Loucy (cell line): ENCODE results near the gene OSBPL8.

Source experiments
- EZH2phosphoT487 ChIP-seq: fragments of 200-600 bp; IDR thresholded peaks from 2 replicates; pipeline ENCODE4 v1.6.1; 2018; ENCODE audit warnings: antibody characterized with exemption, mild to moderate bottlenecking, moderate library complexity, borderline replicate concordance
- TF ChIP-seq, protein P1 (sequence below): fragments of 200-600 bp; sonication (generic); conservative IDR thresholded peaks from 2 replicates; pipeline ENCODE4 v1.5.1; 2014; ENCODE audit warnings: mild to moderate bottlenecking, antibody characterized with exemption, low read length

DNA sequence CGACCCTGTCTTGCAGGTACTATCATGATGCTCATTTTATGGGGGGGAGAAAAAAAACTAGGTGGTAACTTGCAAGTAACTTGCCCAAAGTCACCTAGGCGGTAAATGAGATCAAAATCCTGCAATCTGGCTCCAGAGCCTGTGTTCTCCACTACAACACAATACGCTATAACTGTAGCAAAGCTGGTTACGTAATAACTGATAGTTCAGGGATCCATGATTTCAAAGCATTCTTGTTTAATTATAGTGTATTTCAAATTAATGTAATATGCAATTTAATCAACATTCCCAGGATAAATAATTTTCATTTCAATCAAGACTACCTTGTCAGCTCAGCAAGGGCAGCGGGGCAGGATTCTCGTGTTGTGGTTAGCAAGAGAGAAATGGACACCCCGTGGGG is 243.1 kb downstream of the OSBPL8 start:
- TF ChIP-seq, protein P1, sequence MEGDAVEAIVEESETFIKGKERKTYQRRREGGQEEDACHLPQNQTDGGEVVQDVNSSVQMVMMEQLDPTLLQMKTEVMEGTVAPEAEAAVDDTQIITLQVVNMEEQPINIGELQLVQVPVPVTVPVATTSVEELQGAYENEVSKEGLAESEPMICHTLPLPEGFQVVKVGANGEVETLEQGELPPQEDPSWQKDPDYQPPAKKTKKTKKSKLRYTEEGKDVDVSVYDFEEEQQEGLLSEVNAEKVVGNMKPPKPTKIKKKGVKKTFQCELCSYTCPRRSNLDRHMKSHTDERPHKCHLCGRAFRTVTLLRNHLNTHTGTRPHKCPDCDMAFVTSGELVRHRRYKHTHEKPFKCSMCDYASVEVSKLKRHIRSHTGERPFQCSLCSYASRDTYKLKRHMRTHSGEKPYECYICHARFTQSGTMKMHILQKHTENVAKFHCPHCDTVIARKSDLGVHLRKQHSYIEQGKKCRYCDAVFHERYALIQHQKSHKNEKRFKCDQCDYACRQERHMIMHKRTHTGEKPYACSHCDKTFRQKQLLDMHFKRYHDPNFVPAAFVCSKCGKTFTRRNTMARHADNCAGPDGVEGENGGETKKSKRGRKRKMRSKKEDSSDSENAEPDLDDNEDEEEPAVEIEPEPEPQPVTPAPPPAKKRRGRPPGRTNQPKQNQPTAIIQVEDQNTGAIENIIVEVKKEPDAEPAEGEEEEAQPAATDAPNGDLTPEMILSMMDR, result no peak
- TF ChIP-seq EZH2phosphoT487, result no peak
